ENCODE data around the gene AQP6. TPM values are rescaled to one million over a fixed set of nuclear protein-coding genes. Genes with fewer than 3 reads are reported as not detected.

The AQP6 gene
- polyA plus RNA-seq, 1 donor from 2014 or later: not detected

GRCh38 chr12:49948866-49949845, 23.6 kb upstream of the AQP6 start:
- Mint-ChIP-seq H3K36me3 (no peaks in the 10 kb centered on the region), H3K4me3 (peak overlapping the region in 1 of 4 donors; percentile 39), H3K27ac (no peak overlapping the region), H3K27me3 (peaks cover 30% of the 10 kb centered on the region), H3K9me3 (no peaks in the 10 kb centered on the region), H3K4me1 (peaks cover 6 to 12% (median 10%) of the 10 kb centered on the region in 3 donors)

DNA sequence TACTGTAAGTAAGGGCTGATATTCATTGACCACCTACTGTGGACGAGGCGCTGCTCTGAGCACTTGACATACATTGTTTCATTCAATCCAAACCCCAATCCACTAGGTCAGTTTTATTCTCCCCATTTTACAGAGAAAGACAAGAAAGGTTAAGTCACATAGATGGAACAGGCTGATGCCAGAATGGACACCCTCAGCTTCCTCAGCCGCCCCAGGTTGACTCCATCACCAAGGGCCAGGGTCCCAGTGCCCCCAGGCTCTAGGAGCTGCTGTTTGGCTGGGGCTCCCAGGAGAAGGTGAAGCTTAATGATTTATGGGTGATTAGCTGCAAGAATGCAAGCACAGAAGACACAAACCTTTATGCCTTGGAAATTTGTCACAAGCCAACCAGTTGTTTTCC, 22.9 kb upstream of the AQP6 start:
- Mint-ChIP-seq H3K4me1 (peaks cover 6 to 12% (median 10%) of the 10 kb centered on the region in 3 donors), H3K27ac (no peak overlapping the region), H3K9me3 (no peaks in the 10 kb centered on the region), H3K27me3 (peaks cover 34% of the 10 kb centered on the region), H3K4me3 (no peak overlapping the region), H3K36me3 (no peaks in the 10 kb centered on the region)

DNA sequence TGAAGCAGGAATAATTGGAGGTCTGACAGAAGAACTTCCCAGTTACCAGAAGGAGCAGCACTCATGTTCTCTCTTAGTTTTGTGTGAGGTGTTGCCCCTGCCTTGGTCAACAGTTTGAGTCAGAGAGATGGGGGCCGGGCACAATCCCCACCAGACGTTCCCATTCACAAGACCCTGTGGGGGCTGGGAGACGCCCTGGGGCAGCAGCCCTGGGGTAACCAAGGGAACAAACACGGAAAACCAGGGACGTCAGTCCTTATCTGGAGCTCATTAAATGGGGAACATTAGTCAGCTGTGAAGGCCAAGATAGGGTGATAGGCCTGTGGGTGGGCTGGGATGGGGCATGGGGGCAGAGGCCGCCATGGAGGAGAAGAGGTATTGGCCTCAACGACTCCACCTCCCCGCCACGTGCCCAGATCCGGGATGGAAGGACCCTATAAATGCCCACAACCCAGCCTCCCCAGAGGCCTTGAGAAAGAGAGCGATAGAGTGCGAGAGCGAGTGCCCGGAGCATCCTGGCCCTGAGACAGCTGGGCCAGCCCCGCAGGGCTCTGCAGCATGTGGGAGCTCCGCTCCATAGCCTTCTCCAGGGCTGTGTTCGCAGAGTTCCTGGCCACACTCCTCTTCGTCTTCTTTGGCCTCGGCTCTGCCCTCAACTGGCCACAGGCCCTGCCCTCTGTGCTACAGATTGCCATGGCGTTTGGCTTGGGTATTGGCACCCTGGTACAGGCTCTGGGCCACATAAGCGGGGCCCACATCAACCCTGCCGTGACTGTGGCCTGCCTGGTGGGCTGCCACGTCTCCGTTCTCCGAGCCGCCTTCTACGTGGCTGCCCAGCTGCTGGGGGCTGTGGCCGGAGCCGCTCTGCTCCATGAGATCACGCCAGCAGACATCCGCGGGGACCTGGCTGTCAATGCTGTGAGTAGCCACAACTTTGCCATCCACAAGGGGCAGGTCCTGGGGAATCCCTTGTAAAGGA, 22.2 kb upstream of the AQP6 start, which contains the start of gene AQP2:
Gene AQP2, plus strand, starts transcription at position 465 of the 979 bp plus-strand sequence. Its CDS starts 94 bp downstream, at position 559.
- Mint-ChIP-seq H3K27me3 (peaks cover 32% of the 10 kb centered on the region), H3K4me1 (peaks cover 5 to 8% (median 6%) of the 10 kb centered on the region in 3 donors), H3K27ac (no peak within 1 kb of the TSS), H3K36me3 (no peaks in the 10 kb centered on the region), H3K9me3 (no peaks in the 10 kb centered on the region), H3K4me3 (peak within 1 kb of the TSS in 2 of 4 donors; percentile 13 to 30)

DNA sequence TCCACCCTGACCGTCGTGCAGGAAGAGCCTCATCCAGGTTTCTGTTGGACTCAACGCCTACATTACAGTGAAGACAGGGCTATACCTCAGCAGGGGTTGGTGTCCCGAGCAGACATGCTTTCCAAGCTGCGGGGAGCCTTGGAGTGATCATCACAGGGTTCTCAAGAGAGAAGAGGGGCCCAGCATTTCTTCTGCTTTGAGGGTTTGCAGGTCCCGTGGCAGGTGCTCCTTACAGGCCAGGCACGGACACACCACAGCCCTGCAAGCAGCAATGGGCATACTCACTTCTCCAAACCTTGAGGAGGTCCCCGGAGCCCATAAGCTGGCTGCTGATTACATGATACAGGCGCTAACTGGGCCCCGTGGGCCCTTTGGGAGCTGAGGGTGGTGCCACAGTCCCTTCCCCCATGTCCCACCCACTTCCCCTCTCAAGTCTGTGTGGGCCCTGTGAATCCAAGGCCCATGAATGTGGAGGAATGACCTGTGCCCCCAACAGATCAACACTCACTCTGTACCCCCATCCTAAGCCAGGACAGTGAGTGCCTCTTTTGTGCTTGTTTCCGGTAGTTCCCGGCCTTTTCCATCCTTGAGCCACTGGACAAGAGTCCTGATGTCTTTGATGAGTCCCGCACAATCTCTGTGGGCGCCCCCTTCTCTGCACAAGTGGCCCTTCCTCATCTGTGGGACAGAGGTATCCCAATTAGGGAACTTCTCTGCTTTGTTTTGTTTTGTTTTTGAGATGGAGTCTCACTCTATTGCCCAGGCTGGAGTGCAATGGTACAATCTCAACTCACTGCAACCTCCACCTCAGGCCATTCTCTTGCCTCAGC, 21.1 kb upstream of the AQP6 start:
- peaks cover 37% of the 10 kb centered on the region for H3K27me3 Mint-ChIP-seq
- H3K9me3 Mint-ChIP-seq: no peaks in the 10 kb centered on the region
- H3K36me3 Mint-ChIP-seq: no peaks in the 10 kb centered on the region
- peak overlapping the region in 1 of 4 donors; percentile 13 for H3K4me3 Mint-ChIP-seq
- no peak overlapping the region for H3K27ac Mint-ChIP-seq
- peaks cover 0 to 6% (median 0%) of the 10 kb centered on the region in 3 donors for H3K4me1 Mint-ChIP-seq

GRCh38 chr12:49952391-49953055, 20.2 kb upstream of the AQP6 start:
- no peaks in the 10 kb centered on the region for H3K9me3 Mint-ChIP-seq
- no peaks in the 10 kb centered on the region for H3K36me3 Mint-ChIP-seq
- peaks cover 40% of the 10 kb centered on the region for H3K27me3 Mint-ChIP-seq
- peaks cover 0 to 6% (median 0%) of the 10 kb centered on the region in 3 donors for H3K4me1 Mint-ChIP-seq
- no peak overlapping the region for H3K27ac Mint-ChIP-seq
- no peak overlapping the region for H3K4me3 Mint-ChIP-seq

DNA sequence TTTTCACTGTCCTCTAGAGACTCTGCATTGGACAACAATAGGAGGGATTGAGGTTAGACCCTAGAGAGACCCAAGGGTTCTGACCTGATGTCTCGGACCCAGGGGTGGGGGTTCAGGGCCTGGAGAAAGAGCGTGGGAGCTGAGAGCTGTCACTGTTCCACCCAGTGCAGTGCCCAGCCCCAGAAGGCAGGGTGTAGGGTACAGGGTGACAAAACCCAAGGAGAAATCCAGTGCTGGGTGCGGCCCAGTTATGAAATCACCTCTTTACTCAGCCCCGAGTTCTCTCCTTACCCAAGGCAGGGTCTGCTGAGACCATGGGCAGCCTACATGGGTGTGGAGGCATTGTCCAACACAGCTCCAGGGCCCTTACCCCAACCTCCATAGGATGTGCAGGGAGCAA, 19.6 kb upstream of the AQP6 start:
- Mint-ChIP-seq H3K27me3 (peaks cover 41% of the 10 kb centered on the region), H3K27ac (no peak overlapping the region), H3K9me3 (no peaks in the 10 kb centered on the region), H3K4me1 (peaks cover 0 to 4% (median 0%) of the 10 kb centered on the region in 3 donors), H3K36me3 (no peaks in the 10 kb centered on the region), H3K4me3 (no peak overlapping the region)

GRCh38 chr12:49953961-49954846, 18.5 kb upstream of the AQP6 start:
- Mint-ChIP-seq H3K27me3 (peaks cover 46% of the 10 kb centered on the region), H3K4me3 (no peak overlapping the region), H3K27ac (no peak overlapping the region), H3K4me1 (peaks cover 0 to 4% (median 0%) of the 10 kb centered on the region in 3 donors), H3K36me3 (no peaks in the 10 kb centered on the region), H3K9me3 (no peaks in the 10 kb centered on the region)

- Mint-ChIP-seq H3K4me3 (no peak overlapping the region), H3K4me1 (peaks cover 0 to 3% (median 0%) of the 10 kb centered on the region in 3 donors), H3K36me3 (no peaks in the 10 kb centered on the region), H3K27ac (no peak overlapping the region), H3K27me3 (peaks cover 49% of the 10 kb centered on the region), H3K9me3 (no peaks in the 10 kb centered on the region)
Observed at GRCh38 chr12:49954863-49955830, 17.6 kb upstream of the AQP6 start.

- Mint-ChIP-seq H3K9me3 (no peaks in the 10 kb centered on the region), H3K4me1 (peaks cover 0 to 5% (median 3%) of the 10 kb centered on the region in 3 donors), H3K4me3 (no peak overlapping the region), H3K36me3 (no peaks in the 10 kb centered on the region), H3K27me3 (peaks cover 52% of the 10 kb centered on the region), H3K27ac (no peak overlapping the region)
Observed at GRCh38 chr12:49955899-49956662, 16.7 kb upstream of the AQP6 start.

DNA sequence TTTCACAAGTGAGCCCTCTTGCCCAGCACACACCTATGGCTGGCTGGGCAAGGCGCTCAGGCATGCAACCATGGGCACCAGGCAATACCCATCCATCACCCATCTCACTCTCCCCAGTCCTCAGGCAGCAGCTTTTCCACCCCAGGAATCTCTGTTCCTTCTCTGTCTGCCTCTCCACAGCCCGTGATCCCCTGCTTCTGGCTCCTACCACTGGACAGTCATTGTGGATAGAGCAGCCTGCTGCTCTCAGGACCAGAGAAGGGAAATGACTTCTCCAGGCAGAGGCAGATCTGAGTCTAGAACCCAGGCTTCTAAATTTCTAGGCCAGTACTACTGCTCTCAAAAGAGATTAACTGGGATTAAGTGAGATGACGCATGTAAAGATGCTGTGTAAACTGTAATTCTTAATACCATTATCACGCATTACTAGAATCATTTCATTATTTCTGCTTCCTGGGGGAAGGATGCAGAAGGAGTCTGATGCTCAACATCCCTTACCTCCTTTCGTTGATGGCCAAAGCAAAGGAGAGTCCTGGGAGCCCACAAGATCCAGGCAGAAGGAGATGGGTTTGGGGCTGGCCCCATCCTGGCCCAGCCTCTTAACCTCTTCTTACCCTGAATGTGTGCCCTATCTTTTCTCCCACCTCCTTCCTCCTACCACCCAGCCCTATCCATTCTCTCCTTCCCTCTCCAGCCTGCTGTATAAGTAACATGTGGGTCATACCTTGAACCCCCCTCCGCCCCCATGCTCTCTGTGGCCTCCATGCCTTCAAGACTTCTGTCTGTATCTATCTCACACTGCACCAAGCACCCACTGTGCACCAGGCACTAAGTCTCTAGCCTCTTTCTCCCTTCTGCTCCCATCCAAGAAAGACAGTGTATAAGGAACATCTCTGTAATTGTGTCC, 15.8 kb upstream of the AQP6 start:
- peaks cover 0 to 5% (median 3%) of the 10 kb centered on the region in 3 donors for H3K4me1 Mint-ChIP-seq
- peaks cover 50% of the 10 kb centered on the region for H3K27me3 Mint-ChIP-seq
- H3K27ac Mint-ChIP-seq: peak overlapping the region in 1 of 3 donors; percentile 3
- H3K9me3 Mint-ChIP-seq: no peaks in the 10 kb centered on the region
- peak overlapping the region in 1 of 4 donors; percentile 14 for H3K4me3 Mint-ChIP-seq
- no peaks in the 10 kb centered on the region for H3K36me3 Mint-ChIP-seq

DNA sequence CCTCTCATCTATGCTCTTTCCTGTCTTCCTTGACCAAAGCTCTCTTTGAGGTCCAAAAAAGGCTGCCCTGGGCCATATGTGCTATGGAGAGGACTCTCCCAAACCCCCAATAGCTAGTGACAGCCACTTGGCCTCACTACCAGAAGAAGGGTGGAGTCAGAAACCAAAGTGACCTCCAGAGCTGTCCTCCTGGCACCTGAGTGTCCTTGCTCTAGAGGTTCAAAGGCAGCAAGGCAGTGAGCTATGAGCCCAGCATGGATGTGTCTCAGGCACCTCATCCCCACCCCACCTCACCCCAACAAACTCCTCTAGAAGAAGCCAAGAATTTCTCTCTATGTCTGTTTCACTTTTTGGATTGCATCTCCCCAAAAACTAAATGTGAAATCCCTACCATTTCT, 15.2 kb upstream of the AQP6 start:
- Mint-ChIP-seq H3K27me3 (peaks cover 54% of the 10 kb centered on the region), H3K9me3 (no peaks in the 10 kb centered on the region), H3K36me3 (no peaks in the 10 kb centered on the region)

More for the DNA sequence above, 15.2 kb upstream of the AQP6 start:
- no peak overlapping the region for H3K4me3 Mint-ChIP-seq
- H3K4me1 Mint-ChIP-seq: peaks cover 0 to 5% (median 3%) of the 10 kb centered on the region in 3 donors
- peak overlapping the region in 1 of 3 donors; percentile 3 for H3K27ac Mint-ChIP-seq
